HG03095 (cell line): ENCODE results near the gene ENTPD6.

Experiments
- ATAC-seq: cut with Tn5 transposase; IDR thresholded peaks from one replicate; pipeline ENCODE4 v1.9.1; 2021; ENCODE audit warnings: moderate library complexity; ENCODE audit not compliant: unreplicated experiment

The ENTPD6 gene

GRCh38 chr20:25187635-25188034 is 7.9 kb upstream of the ENTPD6 start:
- no peak for ATAC-seq

DNA sequence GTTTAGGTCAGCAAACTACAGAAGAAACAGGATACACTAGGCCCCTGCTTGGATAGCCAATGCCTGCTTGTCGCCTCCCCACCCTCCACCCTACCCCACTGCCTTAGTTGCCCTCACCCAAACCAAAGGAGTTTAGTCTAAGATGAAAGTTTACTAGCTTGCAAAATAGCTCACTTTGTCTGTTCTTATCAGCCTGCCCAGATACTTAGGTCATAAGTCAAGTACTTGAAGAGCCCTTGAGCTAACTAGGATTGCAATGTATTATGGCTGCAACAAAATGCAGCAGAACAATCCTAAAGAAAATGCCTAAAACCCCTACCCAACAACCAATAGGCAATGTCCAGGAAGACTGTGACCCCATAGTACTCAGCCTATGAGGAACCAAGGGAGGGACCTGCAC is 7.3 kb upstream of the ENTPD6 start:
- no peak for ATAC-seq

- ATAC-seq, result no peak
These were observed 4.5 kb upstream of the ENTPD6 start for GRCh38 chr20:25191051-25191450.

DNA sequence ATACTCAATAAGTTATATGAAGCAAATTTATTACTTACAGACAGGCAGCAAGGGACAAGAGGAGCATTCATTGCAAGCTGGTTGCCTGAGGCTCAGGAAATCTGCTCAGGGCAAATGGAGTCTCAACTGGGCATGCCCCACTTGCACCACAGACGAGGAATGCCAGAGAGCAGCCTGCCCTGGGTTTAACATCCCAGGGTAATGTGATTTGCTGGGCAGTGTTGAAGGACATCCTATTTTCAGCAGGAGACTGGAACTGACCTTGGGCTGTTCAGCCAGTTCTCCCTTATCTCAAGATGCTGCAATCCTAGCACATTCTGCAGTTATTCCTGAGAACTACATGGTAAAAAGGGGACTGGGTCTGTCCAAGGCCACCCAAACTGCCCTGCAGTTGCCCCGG is 3.8 kb upstream of the ENTPD6 start:
- ATAC-seq, result no peak

DNA sequence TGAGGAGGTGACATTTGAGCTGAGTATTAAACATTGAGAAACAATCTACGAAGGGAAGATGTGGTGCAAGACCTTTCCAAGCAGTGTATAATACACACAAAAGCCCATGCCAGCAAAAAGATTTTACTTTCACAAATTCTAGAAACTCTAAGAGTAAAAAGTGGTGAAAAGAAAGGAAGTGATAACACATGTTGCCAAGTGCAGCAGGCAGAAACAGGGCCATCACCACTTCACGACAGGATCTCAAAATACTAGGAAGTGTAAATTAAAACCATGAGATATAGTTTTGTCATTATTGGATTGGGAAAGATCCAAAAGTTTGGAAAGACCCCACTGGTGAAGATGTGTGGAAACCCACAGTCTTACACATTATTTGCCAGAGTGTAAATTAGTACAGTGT is 1.7 kb upstream of the ENTPD6 start:
- ATAC-seq, result no peak

DNA sequence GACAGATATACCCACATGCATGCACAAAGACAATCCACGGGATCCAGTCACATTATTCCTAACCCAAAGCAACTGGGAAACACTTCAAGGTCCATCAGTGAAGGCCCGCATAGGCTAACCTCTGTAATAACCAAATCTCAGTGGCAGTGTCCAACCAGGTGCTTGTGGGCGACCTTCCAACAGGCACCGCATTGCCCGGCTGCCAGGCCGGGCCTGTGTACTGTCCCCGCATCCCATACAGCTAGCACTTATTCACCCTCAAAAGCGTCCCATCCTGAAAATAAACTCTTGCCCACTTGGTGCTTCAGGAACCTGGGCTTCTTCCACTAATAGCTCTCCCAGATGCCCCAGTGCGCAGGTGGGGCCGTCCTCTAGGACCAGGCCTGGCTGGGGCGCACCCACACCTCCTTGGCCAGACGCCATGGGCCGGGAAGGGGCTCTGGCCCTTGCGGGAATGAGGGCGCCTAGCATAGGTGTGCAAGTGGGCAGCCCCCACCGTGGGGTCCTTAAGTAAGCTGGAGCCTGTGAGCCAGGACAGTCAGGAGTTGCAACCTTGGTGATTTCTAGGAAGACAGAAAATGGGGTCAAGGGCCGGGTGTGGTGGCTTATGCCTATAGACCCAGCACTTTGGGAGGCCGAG is 1.1 kb upstream of the ENTPD6 start:
- ATAC-seq, result no peak

GRCh38 chr20:25195962-25196785 is 662 bp downstream of the ENTPD6 start:
- ATAC-seq, result peak; percentile 16

GRCh38 chr20:25196786-25197120 is 1.2 kb downstream of the ENTPD6 start:
- ATAC-seq, result no peak

- no peak for ATAC-seq
These were observed 1.8 kb downstream of the ENTPD6 start for GRCh38 chr20:25197183-25197869.

- no peak for ATAC-seq
These were observed 2.3 kb downstream of the ENTPD6 start for GRCh38 chr20:25197870-25198190.

- no peak for ATAC-seq
These were observed 3.3 kb downstream of the ENTPD6 start for GRCh38 chr20:25198663-25199383.

- no peak for ATAC-seq
These were observed 4.2 kb downstream of the ENTPD6 start for GRCh38 chr20:25199473-25200260.

DNA sequence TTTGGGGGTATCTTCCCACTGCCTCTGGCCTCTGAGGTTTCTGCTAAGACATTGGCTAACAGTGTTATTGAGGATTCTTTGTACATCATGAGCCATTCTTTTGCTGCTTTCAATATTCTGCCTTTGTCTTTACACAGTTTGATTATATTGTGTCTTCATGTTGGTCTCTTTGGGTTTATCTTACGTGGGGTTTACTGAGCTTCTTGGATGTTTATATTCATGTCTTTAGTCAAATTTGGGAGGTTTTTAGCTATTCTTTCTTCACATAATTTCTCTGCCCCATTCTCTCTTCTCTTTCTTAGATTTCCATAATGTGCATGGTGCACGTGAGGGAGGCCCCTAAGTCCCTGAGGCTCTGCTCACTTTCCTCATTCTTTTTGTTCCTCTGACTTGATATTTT is 7.6 kb downstream of the ENTPD6 start:
- no peak for ATAC-seq

DNA sequence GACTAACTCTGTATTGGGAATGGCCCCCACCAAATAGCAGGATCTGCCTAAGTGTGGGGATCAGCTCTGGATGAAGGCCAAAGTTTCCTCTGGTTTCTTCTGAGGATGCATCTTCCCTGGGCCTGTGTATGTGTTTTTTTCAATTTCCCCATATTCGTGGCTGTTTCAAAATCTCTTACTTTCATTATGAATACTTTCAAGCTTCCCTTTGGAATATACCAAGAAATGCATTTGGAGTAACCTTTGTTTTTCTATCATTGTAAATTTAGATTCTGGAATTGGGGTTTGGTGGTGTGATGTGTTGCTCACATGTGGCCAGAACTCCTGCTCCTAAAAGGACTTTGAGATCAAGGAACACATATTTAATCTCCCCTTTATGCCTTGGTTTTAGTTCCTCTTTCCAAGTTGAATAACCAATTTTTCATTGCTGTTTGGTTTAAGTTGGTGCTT is 8.4 kb downstream of the ENTPD6 start:
- no peak for ATAC-seq

DNA sequence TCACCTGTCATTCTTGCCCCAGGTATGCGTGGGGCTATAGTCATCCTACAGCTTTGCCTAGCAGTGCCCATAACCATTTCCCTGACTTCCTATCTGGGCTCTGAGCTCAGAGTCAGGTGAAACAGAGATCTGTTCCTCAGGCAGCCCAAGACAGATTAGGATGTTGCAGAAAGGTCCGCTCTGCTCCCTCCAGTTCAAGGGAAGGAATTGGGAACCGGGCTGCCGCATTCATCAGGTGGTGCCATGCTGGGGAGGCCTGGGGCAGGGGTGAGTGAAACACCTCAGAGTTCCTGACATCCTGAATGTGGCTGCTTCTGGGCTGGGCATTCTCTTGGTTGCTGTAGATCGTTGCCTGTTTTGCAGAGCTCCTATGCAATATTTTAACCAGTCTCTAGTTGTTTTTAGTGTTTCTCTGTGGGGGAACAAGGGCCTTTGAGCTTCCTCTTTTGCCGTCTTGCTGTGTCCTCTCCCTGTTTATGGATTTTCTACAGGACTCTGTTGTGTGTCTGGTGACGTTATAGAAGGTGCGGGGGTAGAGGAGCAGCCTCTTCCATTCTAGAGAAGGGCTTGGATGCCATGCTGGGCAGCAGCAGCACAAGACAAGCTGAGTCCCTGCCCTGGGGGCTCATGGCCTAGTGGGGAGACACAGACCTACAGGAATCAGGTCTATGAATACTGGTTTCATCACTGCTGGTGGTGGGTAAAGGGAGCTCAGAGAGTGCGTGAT is 9.2 kb downstream of the ENTPD6 start:
- ATAC-seq, result no peak

GRCh38 chr20:25205277-25206062 is 10.0 kb downstream of the ENTPD6 start:
- no peak for ATAC-seq

GRCh38 chr20:25206063-25206403 is 10.5 kb downstream of the ENTPD6 start:
- no peak for ATAC-seq

- no peak for ATAC-seq
These were observed 11.0 kb downstream of the ENTPD6 start for GRCh38 chr20:25206548-25206947.

GRCh38 chr20:25207149-25207959 is 11.8 kb downstream of the ENTPD6 start:
- no peak for ATAC-seq
